GM18870 (cell line): Measurements from ENCODE around the gene STRN4.
"Not testable (repeated sequence)": the region's sequence is repeated elsewhere in the genome, so short reads cannot be mapped to it uniquely, and the experiment has no call there.

Source experiments
- ATAC-seq: cut with Tn5 transposase; IDR thresholded peaks from one replicate; pipeline ENCODE4 v1.9.1; 2021; ENCODE audit warnings: moderate library complexity; ENCODE audit not compliant: unreplicated experiment

The STRN4 gene

GRCh38 chr19:46773018-46773399 is 26.8 kb upstream of the STRN4 start:
- no peak for ATAC-seq

DNA sequence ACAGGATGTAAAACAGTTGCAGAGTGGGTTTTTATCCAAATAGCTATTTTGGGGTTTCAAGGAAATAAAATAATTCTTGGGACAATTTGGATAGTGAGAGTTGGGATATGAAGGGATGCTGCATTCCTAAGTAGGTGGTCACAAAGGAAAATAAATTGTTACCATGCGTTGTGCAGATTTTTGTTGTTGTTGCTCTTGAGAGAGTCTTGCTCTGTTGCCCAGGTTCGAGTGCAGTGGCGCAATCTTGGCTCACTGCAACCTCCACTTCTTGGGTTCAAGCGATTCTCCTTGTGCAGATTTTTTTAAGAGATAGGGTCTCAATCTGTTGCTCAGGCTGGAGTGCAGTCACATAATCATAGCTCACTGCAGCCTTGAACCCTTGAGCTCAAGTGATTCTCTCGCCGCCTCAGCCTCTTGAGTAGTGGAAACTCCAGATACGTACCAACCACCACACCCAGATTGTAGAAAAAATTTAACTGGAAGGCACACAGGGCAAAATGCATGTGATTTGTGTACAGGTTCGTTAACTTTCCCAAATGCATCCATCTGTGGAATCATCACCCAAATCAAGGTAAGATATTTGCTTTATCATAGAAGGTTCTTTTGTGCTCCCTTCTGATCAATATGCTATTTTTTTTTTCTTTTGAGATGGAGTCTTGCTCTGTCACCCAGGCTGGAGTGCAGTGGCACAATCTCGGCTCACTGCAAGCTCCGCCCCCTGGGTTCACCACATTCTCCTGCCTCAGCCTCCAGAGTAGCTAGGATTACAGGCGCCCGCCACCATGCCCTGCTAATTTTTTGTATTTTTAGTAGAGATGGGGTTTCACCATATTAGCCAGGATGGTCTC is 26.1 kb upstream of the STRN4 start:
- no peak for ATAC-seq

- ATAC-seq, result not testable (repeated sequence)
Measured at GRCh38 chr19:46768746-46769145, 22.5 kb upstream of the STRN4 start.

DNA sequence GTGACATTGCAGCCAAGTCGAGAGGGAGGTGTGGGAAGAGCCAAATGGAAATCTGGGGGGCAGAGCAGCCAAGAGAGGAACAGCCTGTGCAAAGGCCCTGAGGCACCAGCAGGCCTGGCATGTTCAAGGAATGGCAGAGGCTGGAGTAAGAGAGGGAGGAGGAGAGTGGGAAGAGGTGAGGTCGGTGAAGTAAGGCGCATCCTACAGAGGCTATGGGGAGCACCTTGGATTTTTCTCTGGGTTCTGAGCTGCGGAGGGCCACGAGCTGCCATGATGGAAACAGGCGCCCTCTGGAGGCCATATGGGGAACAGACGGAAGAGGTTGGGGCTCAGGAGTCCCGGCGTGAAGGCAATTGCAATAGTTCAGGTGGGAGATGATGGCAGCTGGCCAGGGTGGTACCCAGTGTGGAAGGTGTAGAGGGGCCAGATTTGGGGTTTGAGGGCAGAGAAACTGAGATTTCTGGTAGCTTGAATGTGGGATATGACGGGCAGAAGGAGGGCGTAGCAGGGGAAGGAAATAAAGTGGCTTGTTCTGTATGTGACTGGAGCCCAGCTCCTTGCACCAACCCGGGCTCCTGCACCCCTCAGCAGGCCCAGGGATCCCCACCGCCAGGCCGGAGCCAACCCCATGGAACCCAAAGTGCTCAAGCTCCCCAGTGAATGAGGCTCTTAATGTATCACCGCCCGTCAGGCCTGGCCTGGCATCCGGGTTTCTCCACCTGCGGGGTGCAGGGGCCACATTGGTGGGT is 20.5 kb upstream of the STRN4 start:
- no peak for ATAC-seq

- ATAC-seq, result no peak
Measured at GRCh38 chr19:46764817-46765291, 18.6 kb upstream of the STRN4 start.

DNA sequence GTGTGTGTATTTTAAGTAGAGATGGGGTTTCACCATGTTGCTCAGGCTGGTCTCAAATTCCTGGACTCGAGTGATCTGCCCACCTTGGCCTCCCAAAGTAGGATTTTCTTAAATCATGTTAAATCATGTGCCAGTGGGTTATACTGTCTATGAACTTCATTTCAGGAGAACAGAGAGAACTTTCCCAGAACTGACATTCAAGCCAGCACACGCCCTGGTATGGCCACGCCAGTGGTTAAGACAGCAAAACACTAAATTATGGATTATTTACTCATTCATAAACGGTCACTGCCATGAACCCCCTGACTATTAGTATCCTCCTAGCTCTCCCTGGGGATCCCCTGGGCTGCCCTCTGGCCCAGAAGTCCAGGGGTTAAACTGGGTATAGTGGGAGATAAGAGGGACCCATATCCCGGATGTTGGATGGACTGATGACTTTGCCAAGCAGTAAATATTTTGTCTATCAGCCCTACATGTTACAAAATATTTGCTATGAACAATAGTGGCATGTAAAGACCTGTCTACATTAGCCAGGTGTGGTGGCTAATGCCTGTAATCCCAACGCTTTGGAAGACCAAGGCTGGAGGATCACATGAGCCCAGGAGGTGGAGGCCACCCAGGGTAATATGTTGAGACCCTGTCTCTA is 16.1 kb upstream of the STRN4 start:
- no peak for ATAC-seq

DNA sequence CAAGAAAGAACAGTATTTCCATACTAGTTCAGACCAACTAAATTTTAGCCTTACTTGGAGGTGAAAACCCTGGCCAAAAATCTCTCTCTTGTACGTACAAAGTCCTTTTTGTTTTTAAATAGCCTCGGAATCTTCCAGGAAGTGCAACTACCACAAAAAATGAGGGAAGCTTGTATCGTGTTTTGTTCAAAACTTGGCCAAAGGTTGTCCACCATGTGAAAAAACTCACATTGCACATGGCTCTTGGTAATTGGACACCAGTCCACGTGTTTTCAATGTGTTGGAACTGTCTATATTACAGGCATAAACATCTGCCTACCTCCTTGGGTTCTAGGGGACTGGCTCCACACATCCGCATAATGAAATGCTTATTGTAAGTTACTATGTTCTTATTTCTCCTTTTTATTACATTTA is 15.2 kb upstream of the STRN4 start:
- no peak for ATAC-seq

DNA sequence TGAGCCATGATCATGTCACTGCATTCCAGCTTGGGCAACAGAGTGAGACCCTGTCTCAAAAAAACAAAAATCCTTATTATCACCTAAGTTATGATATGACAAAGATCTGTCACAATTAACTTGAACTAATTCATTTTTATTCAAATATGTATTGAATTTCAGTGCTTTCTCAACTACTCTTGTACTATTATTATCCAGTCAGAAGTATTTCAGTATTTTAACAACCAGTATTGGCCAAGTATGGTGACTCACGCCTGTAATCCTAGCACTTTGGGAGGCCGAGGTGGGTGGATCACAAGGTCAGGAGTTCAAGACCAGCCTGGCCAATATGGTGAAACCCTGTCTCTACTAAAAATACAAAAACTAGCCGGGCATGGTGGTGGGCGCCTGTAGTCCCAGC is 14.6 kb upstream of the STRN4 start:
- not testable (repeated sequence) for ATAC-seq

DNA sequence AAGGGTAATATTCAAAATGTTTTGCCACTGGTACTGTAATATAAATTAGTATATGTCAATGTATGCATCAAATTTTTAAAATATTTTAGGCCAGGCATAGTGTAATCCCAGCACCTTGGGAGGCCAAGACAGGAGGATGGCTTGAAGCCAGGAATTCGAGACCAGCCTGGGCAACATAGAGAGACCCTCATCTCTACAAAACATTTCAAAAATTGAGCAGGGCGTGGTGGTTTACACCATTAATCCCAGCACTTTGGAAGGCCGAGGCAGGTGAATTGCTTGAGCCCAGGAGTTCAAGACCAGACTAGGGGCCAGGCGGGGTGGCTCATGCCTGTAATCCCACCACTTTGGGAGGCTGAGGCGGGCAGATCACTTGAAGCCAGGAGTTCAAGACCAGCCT is 14.1 kb upstream of the STRN4 start:
- no peak for ATAC-seq

DNA sequence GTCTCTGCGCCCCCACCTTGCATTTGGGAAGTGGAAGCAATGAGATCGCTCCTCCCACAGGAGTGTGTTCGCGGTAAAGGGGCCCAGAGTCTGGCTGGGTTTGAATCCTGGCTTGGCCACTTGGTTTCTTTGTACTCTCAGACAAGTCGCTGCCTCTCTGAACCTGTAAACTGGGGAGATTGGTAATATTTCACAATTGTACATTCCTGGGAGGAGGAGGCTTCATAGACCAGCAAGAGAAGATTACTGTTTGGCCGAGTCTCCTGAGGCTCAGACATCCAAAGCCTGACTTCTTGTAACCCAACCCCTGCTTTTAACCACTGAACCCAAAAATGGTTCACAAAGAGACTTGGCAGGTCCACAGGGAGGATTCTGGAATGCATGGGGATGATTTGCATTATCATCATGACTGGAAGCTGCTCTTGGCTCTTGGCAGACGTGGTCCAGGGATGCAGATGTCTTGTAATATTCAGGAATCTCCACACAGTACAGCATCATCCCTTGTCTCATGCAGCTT is 13.6 kb upstream of the STRN4 start:
- no peak for ATAC-seq

DNA sequence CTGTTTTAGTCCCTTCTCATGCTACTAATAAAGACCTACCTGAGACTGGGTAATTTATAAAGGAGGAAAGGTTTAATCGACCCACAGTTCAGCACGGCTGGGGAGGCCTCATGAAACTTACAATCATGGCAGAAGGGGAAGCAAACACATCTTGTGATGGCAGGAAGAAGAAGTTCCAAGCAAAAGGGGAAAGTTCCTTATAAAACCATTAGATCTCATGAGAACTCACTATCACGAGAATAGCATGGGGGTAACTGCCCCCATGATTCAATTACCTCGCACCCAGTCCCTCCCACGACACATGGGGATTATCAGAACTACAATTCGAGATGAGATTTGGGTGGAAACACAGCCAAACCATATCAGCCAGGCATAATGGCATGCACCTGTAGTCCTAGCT is 13.0 kb upstream of the STRN4 start:
- no peak for ATAC-seq

DNA sequence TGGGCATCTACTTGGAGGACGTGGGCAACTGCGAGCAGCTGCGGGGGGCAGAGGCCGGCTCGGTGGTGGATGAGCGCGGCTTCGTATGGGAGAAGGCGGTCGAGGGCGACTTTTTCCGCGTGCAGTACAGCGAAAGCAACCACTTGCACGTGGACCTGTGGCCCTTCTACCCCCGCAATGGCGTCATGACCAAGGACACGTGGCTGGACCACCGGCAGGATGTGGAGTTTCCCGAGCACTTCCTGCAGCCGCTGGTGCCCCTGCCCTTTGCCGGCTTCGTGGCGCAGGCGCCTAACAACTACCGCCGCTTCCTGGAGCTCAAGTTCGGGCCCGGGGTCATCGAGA is 10.3 kb upstream of the STRN4 start:
- ATAC-seq, result no peak

DNA sequence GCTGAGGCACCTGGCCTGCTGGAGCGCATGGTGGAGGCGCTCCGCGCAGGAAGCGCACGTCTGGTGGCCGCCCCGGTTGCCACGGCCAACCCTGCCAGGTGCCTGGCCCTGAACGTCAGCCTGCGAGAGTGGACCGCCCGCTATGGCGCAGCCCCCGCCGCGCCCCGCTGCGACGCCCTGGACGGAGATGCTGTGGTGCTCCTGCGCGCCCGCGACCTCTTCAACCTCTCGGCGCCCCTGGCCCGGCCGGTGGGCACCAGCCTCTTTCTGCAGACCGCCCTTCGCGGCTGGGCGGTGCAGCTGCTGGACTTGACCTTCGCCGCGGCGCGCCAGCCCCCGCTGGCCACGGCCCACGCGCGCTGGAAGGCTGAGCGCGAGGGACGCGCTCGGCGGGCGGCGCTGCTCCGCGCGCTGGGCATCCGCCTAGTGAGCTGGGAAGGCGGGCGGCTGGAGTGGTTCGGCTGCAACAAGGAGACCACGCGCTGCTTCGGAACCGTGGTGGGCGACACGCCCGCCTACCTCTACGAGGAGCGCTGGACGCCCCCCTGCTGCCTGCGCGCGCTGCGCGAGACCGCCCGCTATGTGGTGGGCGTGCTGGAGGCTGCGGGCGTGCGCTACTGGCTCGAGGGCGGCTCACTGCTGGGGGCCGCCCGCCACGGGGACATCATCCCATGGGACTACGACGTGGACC is 9.7 kb upstream of the STRN4 start:
- ATAC-seq, result no peak

GRCh38 chr19:46755077-46755852 is 9.0 kb upstream of the STRN4 start:
- no peak for ATAC-seq

GRCh38 chr19:46753420-46754155 is 7.3 kb upstream of the STRN4 start:
- ATAC-seq, result no peak

GRCh38 chr19:46748325-46749109 is 2.3 kb upstream of the STRN4 start:
- no peak for ATAC-seq

DNA sequence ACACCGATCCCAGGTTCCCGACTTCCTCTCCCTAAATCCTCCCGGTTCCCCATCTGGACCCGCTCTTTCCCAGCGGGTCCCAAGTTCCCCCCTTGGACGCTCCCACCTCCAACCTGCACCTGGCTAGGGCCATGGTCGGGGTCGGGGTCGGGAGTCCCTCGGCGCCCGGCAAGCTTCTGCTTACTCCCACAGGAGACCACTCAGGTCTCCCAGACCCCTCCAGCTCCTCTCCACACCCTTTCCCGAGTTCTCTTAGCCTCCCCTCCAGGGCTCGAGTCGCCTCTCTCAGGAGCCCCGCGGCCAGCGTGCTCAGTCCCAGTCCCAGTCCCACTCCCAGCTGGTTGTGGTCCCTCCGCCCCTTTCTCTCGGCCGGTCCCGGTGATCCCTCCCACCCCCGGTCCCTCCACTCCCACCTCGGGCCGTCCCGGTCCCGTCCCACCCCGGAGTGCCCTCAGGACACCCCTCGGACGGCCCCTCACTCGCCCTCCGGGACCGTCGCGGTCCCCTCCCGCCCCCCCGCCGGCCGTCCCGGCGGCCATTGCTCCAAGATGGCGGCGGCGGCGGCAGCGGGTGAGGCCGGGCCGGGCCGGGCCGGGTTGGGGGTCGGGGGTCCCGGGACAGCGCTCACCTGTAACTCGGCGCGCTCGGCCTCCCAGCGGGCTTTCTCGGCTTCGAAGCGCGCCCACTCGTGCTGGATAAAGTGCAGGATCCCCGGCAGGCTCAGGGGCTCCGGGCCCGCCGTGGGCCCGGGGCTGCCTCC is 549 bp downstream of the STRN4 start, which contains the start of gene FKRP:
TSS of gene FKRP (plus strand) at position 537 of the 760 bp plus-strand sequence. CDS start 9,394 bp downstream, outside the sequence.
- no peak for ATAC-seq

- no peak for ATAC-seq
Measured at GRCh38 chr19:46745030-46745429, 1.2 kb downstream of the STRN4 start.
